Measurements from ENCODE around the gene SCYGR6. TPM values are rescaled to one million over a fixed set of nuclear protein-coding genes. Genes with fewer than 3 reads are reported as not detected.
"Not testable (repeated sequence)": the region's sequence is repeated elsewhere in the genome, so short reads cannot be mapped to it uniquely, and the experiment has no call there.

Gene SCYGR6
- total RNA-seq, 2 donors from 2014 or later = not detected

- Histone ChIP-seq H3K4me1 (ENCODE audit: control insufficient read depth, insufficient read depth, low read length) (no peaks in the 10 kb centered on the region), H3K27ac (ENCODE audit: low read depth, low read length) (no peak overlapping the region), H3K9ac (ENCODE audit: extremely low read depth, low read length, poor library complexity, severe bottlenecking) (no peak overlapping the region), H3K4me3 (ENCODE audit: low read length) (no peak overlapping the region), H3K9me3 (ENCODE audit: control insufficient read depth, low read length) (no peaks in the 10 kb centered on the region), H3K27me3 (ENCODE audit: control insufficient read depth, insufficient read depth, low read length, poor library complexity, severe bottlenecking) (no peaks in the 10 kb centered on the region), H3K36me3 (ENCODE audit: control insufficient read depth, insufficient read depth, low read length) (no peaks in the 10 kb centered on the region)
- no peak overlapping the region for H3K4me3 Mint-ChIP-seq
- H3K27me3 Mint-ChIP-seq (ENCODE audit: insufficient read depth) = no peaks in the 10 kb centered on the region
- no peaks in the 10 kb centered on the region for H3K9me3 Mint-ChIP-seq
- no peaks in the 10 kb centered on the region for H3K36me3 Mint-ChIP-seq (ENCODE audit: low read depth)
- WGBS, 2 experiments (ENCODE audit: insufficient coverage in 1 of 2, insufficient read length in 1 of 2) = 50 to 63% methylated on average over 3 to 4 of the region's 4 CpGs
- TF ChIP-seq CTCF (conservative IDR thresholded peaks at IDR 0.05) = no peak
- no peak overlapping the region for H3K27ac Mint-ChIP-seq
- no peak for DNase-seq
- H3K4me1 Mint-ChIP-seq = no peaks in the 10 kb centered on the region
These were observed 41.3 kb upstream of the SCYGR6 start for GRCh38 chr2:227765788-227766372.

- H3K4me1 Mint-ChIP-seq = peaks cover 9% of the 10 kb centered on the region
- WGBS, 2 experiments (ENCODE audit: insufficient coverage in 1 of 2, insufficient read length in 1 of 2) = 82 to 97% methylated on average over 2 to 6 of the region's 6 CpGs
- Histone ChIP-seq H3K9me3 (ENCODE audit: control insufficient read depth, low read length) (no peaks in the 10 kb centered on the region), H3K4me1 (ENCODE audit: control insufficient read depth, insufficient read depth, low read length) (peaks cover 2% of the 10 kb centered on the region), H3K27ac (ENCODE audit: low read depth, low read length) (no peak overlapping the region), H3K4me3 (ENCODE audit: low read length) (no peak overlapping the region), H3K27me3 (ENCODE audit: control insufficient read depth, insufficient read depth, low read length, poor library complexity, severe bottlenecking) (no peaks in the 10 kb centered on the region), H3K36me3 (ENCODE audit: control insufficient read depth, insufficient read depth, low read length) (no peaks in the 10 kb centered on the region), H3K9ac (ENCODE audit: extremely low read depth, low read length, poor library complexity, severe bottlenecking) (no peak overlapping the region)
- no peak for TF ChIP-seq CTCF (conservative IDR thresholded peaks at IDR 0.05)
- no peaks in the 10 kb centered on the region for H3K27me3 Mint-ChIP-seq (ENCODE audit: insufficient read depth)
- no peak overlapping the region for H3K27ac Mint-ChIP-seq
- no peak overlapping the region for H3K4me3 Mint-ChIP-seq
- no peaks in the 10 kb centered on the region for H3K9me3 Mint-ChIP-seq
- no peaks in the 10 kb centered on the region for H3K36me3 Mint-ChIP-seq (ENCODE audit: low read depth)
- no peak for DNase-seq
These were observed 37.4 kb upstream of the SCYGR6 start for GRCh38 chr2:227761740-227762476.

- Histone ChIP-seq H3K9me3 (ENCODE audit: control insufficient read depth, low read length) (no peaks in the 10 kb centered on the region), H3K36me3 (ENCODE audit: control insufficient read depth, insufficient read depth, low read length) (no peaks in the 10 kb centered on the region), H3K9ac (ENCODE audit: extremely low read depth, low read length, poor library complexity, severe bottlenecking) (no peak overlapping the region), H3K4me3 (ENCODE audit: low read length) (no peak overlapping the region), H3K4me1 (ENCODE audit: control insufficient read depth, insufficient read depth, low read length) (peaks cover 2% of the 10 kb centered on the region), H3K27ac (ENCODE audit: low read depth, low read length) (no peak overlapping the region), H3K27me3 (ENCODE audit: control insufficient read depth, insufficient read depth, low read length, poor library complexity, severe bottlenecking) (no peaks in the 10 kb centered on the region)
- Mint-ChIP-seq H3K27me3 (ENCODE audit: insufficient read depth) (no peaks in the 10 kb centered on the region), H3K9me3 (no peaks in the 10 kb centered on the region), H3K4me1 (peaks cover 9% of the 10 kb centered on the region), H3K36me3 (ENCODE audit: low read depth) (no peaks in the 10 kb centered on the region), H3K27ac (peak overlapping the region; percentile 43), H3K4me3 (no peak overlapping the region)
- 62 to 79% methylated on average over 13 of the region's 13 CpGs for WGBS, 2 experiments (ENCODE audit: insufficient coverage in 1 of 2, insufficient read length in 1 of 2)
- DNase-seq = peak; percentile 71
- TF ChIP-seq CTCF (conservative IDR thresholded peaks at IDR 0.05) = no peak
These were observed 35.0 kb upstream of the SCYGR6 start for GRCh38 chr2:227759411-227760118.

- WGBS, 2 experiments (ENCODE audit: insufficient coverage in 1 of 2, insufficient read length in 1 of 2) = 71 to 100% methylated on average over 1 to 4 of the region's 4 CpGs
- not testable (repeated sequence) for H3K4me3 ChIP-seq (ENCODE audit: low read length); H3K4me1 ChIP-seq (ENCODE audit: control insufficient read depth, insufficient read depth, low read length); H3K9me3 ChIP-seq (ENCODE audit: control insufficient read depth, low read length); DNase-seq; H3K36me3 Mint-ChIP-seq (ENCODE audit: low read depth); H3K4me1 Mint-ChIP-seq; H3K9ac ChIP-seq (ENCODE audit: extremely low read depth, low read length, poor library complexity, severe bottlenecking); H3K27ac ChIP-seq (ENCODE audit: low read depth, low read length); H3K27ac Mint-ChIP-seq; H3K9me3 Mint-ChIP-seq; H3K36me3 ChIP-seq (ENCODE audit: control insufficient read depth, insufficient read depth, low read length); H3K4me3 Mint-ChIP-seq; H3K27me3 ChIP-seq (ENCODE audit: control insufficient read depth, insufficient read depth, low read length, poor library complexity, severe bottlenecking); H3K27me3 Mint-ChIP-seq (ENCODE audit: insufficient read depth)
These were observed 31.7 kb upstream of the SCYGR6 start for GRCh38 chr2:227756261-227756660.

Measured in endodermal cell (in vitro differentiated cells).